Stimulated activated naive CD8-positive, alpha-beta T cell treated with anti-CD3 and anti-CD28 coated beads, Interleukin-15, amount 100 ng/mL, for 72 hours (primary cell): ENCODE data around the gene RNF114.
A peak's percentile ranks its signal among the peaks of the same experiment; 100 is the strongest.

Source experiments
- ATAC-seq: fragments of 150-1000 bp; cut with Tn5 transposase; 2 replicates; pipeline ENCODE4 v1.10.0; 2021; ENCODE audit warnings: mild to moderate bottlenecking, moderate library complexity
- DNase-seq, 2 donors: peaks; one replicate each; pipeline ENCODE4 v3.0.0; 2021 to 2022
- H3K27ac Mint-ChIP-seq, 2 donors: one replicate each; pipeline ENCODE4 v1.8.0; 2022; ENCODE audit warnings: mild to moderate bottlenecking in 2 of 2, mixed read lengths in 2 of 2, moderate library complexity in 2 of 2
- H3K27me3 Mint-ChIP-seq: one replicate; pipeline ENCODE4 v1.8.0; 2022; ENCODE audit warnings: mixed read lengths
- H3K4me1 Mint-ChIP-seq: one replicate; pipeline ENCODE4 v1.8.0; 2022; ENCODE audit warnings: mild to moderate bottlenecking, mixed read lengths
- H3K4me3 Mint-ChIP-seq, 2 donors: one replicate each; pipeline ENCODE4 v1.8.0; 2022; ENCODE audit warnings: mild to moderate bottlenecking in 2 of 2, mixed read lengths in 2 of 2, moderate library complexity in 1 of 2
- H3K9me3 Mint-ChIP-seq, 2 donors: one replicate each; pipeline ENCODE4 v1.8.0; 2022; ENCODE audit warnings: mixed read lengths in 2 of 2

Gene RNF114

DNA sequence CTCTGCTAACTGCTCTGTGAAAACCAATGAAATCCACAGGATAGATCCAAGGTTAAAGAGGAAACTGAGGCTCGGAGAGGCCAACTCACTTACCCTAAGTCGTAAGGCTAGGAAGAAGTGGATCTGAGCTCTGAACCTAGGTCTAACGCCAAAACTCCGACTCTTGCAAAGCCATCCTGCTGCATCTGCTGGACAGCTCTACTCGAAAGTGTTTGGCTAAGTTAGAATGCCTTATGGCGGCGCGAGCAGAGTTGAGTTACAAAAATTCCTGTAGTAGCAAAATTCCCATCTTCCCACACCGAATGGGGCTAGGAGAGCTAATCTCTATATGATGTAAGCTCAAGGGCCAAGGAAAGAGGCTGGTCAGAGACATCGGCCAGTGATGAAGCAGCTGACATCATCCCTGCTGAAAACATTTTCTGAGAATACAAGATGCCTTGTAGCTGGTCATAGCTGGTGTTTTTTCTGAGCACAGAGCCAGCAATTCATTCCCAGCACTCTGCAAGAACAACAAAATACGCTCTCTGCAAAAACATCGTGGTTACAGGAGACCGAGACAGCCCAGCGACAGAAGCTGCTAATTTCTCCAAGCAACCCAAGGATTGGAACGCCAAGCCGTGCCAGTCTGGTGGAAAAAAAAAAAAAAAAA is 22.7 kb upstream of the RNF114 start:
- DNase-seq = no peak
- Mint-ChIP-seq H3K4me3 (no peak overlapping the region), H3K9me3 (no peaks in the 10 kb centered on the region), H3K4me1 (peaks cover 41% of the 10 kb centered on the region), H3K27ac (peak overlapping the region in 1 of 2 donors; percentile 26), H3K27me3 (no peaks in the 10 kb centered on the region)
- no peak for ATAC-seq

DNA sequence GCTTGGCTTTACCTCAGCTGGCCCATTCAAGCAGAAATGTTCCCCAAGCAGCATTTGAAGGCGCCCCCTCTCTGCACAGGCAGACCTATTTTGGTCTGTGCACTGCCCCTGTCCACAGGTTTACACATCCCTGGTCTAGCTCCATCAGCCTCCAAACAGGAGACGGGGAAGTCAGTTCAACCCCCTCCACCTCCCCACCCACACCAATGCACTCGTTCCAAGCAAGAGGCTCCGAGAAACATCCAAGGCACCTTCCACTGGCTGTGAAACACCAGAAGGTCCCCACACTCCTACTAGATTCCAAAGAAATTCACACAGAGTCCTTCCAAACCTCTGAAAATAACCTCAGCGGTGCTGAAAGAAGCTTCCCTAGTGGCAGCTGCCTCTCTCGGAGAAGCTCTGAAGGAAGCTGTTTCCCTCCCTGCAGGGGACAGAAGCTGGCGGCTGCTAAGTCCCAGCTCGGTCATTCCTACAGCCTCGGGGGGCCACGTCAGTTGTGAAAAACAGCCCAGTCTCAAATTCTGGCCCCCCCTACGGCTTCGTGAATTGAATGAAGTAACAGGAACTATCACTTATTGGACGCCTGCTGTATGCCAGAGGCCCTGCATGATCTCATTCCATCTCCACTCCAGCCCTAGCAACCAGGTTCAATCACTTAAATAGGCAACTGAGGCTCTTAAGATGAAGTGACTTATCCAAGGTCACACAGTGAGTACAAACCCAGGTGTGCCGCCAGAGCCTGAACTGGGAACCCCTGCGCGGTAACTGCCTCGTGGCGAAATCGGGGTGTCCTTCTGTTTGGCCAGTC is 21.7 kb upstream of the RNF114 start:
- DNase-seq (no peak), ATAC-seq (peak; percentile 5)
- H3K27me3 Mint-ChIP-seq = no peaks in the 10 kb centered on the region
- H3K9me3 Mint-ChIP-seq = no peaks in the 10 kb centered on the region
- H3K27ac Mint-ChIP-seq = peak overlapping the region; percentile 86 to 100
- H3K4me1 Mint-ChIP-seq = peaks cover 41% of the 10 kb centered on the region
- peak overlapping the region; percentile 92 to 99 for H3K4me3 Mint-ChIP-seq

DNA sequence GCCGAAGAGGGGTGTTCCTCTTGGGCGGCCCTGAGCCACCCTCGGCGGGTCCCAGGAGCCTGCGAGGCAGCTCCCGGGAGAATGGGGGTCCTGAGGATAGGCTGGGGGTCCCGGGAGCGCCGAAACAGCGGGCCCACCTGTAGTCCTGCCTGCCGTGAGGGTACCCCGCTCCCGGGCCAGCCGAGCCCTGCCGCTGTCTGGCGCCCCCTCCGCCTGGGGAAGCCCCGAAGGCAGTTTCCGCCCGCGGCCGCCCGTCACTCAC is 21.1 kb upstream of the RNF114 start:
- Mint-ChIP-seq H3K4me3 (peak overlapping the region; percentile 92 to 99), H3K9me3 (no peaks in the 10 kb centered on the region), H3K27ac (peak overlapping the region; percentile 100), H3K4me1 (peaks cover 41% of the 10 kb centered on the region), H3K27me3 (no peaks in the 10 kb centered on the region)
- ATAC-seq = peak; percentile 64
- DNase-seq = no peak

DNA sequence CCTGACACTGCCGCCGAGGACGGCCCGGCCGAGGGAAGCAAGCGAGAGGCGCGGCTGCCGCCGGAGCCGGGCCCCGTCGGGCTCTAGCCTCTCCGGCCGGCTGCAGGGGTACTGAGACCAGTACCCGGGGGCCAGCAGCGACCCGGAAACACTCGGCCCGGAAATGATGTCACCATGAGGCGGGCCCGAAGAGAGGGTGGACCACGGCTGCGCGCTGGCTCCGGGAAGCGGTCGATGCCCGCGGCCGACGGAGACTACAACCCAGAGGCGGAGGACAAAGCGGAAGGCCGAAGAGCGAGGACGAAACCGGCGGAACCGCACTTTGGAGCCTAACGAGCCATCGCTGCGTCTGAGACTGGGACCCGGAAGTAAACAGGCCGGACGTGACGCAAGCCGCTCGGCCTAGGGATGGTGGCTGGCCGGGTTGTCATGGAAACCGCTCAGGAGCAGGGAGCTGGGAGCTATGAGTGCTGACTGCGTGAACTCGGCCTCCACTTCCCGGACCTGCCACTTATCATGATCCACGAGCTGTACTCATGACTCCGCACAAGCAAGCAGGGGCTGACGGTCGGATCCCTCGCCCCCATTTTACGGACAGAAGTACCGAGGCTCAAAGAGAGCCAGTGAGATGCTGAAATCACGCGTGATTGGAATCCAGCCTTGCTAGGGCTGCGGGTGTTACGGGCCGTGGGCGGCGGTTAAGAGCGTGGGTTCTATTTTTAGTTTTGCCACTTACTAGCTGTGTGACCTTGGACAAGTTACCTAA is 20.6 kb upstream of the RNF114 start, which contains the start of gene SPATA2:
Gene SPATA2 (minus strand): TSS at position 150 of the 766 bp plus-strand sequence. CDS start 7,039 bp downstream, outside the sequence.
- Mint-ChIP-seq H3K27ac (peak within 1 kb of the TSS; percentile 100), H3K9me3 (no peaks in the 10 kb centered on the region), H3K4me3 (peak within 1 kb of the TSS; percentile 92 to 99), H3K4me1 (peaks cover 41% of the 10 kb centered on the region), H3K27me3 (no peaks in the 10 kb centered on the region)
- peak; percentile 89 to 93 for DNase-seq
- ATAC-seq = peak; percentile 93

DNA sequence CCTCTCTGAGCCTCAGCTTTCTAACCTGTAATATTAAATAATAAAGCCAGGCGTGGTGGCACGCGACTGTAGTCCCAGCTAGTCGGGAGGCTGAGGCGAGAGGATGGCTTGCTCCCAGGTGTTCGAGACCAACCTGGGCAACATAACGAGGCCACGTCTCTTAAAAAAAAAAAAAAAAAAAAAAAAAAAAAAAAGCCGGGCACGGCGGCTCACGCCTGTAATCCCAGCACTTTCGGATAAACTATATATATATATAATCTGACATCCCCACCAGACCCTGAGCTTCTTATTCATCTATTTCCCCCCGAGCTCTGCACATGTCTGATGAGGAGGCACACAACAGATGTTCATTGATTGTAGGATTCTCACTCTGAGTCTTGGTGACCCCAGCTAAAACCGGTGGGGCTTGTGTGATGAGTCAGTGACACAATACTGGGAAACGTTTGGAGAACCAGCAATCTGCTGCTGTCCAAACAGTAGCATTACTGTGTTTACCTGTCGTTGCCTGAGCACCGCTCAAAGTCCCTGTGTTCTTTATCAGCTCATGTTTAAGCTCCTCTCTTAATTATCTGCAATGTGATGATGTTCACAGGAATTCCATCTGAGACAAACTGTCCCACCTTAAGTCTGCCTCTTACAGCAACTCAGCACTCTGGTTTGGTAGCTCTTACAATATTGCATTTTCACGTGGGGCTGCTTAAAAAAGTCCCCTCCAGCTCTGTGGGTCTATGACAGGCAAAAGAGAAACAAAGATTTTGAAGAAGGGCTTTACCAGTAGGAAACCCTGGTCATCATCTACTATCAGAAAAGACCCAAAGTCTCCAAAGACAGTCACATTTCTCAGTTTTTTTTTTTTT is 19.8 kb upstream of the RNF114 start:
- H3K4me3 Mint-ChIP-seq = peak overlapping the region; percentile 92 to 99
- H3K4me1 Mint-ChIP-seq = peaks cover 41% of the 10 kb centered on the region
- no peaks in the 10 kb centered on the region for H3K9me3 Mint-ChIP-seq
- H3K27ac Mint-ChIP-seq = peak overlapping the region; percentile 100
- no peaks in the 10 kb centered on the region for H3K27me3 Mint-ChIP-seq
- DNase-seq (no peak), ATAC-seq (no peak)

DNA sequence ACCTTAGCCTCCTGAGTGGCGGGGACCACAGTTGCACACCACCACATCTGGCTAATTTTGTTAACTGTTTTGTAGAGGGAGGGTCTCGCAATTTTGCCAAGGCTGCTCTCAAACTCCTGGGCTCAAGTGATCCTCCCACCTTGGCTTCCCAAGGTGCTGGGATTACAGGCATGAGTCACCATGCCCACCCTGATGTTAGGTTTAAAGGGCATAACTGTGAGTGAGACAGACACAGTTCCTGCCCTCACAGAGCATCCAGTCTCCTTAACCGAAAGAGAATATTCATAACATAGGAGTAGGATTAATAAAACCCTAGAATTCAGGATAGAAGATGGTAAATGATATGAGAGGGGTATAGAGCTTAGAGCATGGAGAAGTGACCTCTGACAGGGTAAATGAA is 17.8 kb upstream of the RNF114 start:
- no peak for DNase-seq
- peaks cover 30% of the 10 kb centered on the region for H3K4me1 Mint-ChIP-seq
- no peak for ATAC-seq
- no peaks in the 10 kb centered on the region for H3K27me3 Mint-ChIP-seq
- no peaks in the 10 kb centered on the region for H3K9me3 Mint-ChIP-seq
- H3K27ac Mint-ChIP-seq = no peak overlapping the region
- H3K4me3 Mint-ChIP-seq = no peak overlapping the region

DNA sequence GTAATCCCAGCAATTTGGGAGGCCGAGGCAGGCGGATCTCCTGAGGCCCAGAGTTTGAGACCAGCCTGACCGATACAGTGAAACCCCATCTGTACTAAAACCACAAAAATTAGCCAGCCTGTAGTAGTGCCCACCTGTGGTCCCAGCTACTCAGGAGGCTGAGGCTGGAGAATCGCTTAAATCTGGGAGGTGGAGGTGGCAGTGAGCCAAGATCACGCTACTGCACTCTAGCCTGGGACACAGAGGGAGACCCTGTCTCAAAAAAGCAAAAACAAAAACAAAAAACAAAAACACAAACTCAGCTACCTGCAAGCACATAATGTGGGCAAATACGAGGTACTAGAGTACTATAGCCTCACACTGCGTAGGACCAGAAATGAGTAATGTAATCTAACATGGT is 17.2 kb upstream of the RNF114 start:
- Mint-ChIP-seq H3K4me1 (peaks cover 24% of the 10 kb centered on the region), H3K9me3 (no peaks in the 10 kb centered on the region), H3K27ac (no peak overlapping the region), H3K4me3 (no peak overlapping the region), H3K27me3 (no peaks in the 10 kb centered on the region)
- no peak for ATAC-seq
- no peak for DNase-seq

DNA sequence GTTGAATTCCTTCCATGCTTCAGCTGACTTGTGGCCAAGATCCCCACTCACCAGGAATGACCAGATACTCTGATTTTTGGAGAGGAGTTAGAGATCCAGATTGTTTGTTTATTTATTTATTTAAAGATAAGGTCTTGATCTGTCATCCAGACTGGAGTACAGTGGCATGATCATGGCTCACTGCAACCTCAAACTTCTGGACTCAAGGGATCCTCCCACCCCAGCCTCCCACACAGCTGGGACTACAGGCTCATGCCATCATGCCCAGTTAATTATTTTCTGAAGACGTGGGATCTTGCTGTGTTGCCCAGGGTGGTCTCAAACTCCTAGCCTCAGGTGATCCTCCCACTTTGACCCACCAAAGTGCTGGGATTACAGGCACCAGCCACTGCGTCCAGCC is 16.7 kb upstream of the RNF114 start:
- ATAC-seq = no peak
- Mint-ChIP-seq H3K27me3 (no peaks in the 10 kb centered on the region), H3K9me3 (no peaks in the 10 kb centered on the region), H3K27ac (no peak overlapping the region), H3K4me3 (no peak overlapping the region), H3K4me1 (peaks cover 20% of the 10 kb centered on the region)
- DNase-seq = no peak

DNA sequence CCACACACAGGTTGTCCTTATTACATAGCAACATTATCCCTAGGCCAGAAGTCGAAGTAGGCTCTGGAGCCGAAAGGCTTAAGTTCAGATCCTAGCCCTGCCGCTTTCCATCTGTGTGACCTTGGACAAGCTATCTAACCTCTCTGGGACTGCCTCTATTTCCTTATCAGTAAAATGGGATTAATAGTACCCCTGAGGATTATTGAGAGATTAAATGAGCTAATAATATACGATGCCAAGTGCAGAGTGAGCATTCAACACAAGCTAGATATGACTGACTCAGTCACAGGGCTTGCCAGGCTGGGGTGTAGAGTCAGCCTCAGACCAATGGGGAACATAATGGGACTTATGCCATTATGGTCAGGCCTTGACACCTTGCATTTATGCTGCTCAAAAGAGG is 11.9 kb upstream of the RNF114 start:
- no peak overlapping the region for H3K4me3 Mint-ChIP-seq
- H3K27ac Mint-ChIP-seq = no peak overlapping the region
- ATAC-seq (no peak), DNase-seq (no peak)
- H3K9me3 Mint-ChIP-seq = no peaks in the 10 kb centered on the region
- no peaks in the 10 kb centered on the region for H3K27me3 Mint-ChIP-seq
- peaks cover 6% of the 10 kb centered on the region for H3K4me1 Mint-ChIP-seq

DNA sequence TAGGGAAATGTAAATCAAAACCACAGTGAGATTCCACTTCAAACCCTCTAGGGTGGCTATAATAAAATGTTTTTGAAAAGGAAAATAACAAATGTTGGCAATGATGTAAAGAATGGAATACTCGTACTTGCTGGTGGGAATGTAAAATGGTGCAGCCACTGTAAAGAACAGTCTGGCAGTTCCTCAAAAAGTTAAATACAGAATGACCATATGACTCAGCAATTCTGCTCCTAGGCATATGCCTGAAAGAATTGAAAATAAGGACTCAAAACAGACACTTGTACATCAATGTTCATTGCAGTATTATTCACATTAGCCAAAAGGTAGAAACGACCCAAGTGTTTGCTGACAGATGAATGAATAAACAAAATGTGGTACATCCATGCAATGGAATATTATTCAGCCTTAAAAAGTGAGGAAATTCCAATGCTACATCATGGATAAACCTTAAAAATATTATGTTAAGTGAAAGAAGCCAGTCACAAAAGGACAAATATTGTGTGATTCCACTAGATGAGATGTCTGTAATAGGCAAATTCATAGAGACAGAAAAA is 10.2 kb upstream of the RNF114 start:
- H3K4me3 Mint-ChIP-seq = no peak overlapping the region
- no peak overlapping the region for H3K27ac Mint-ChIP-seq
- DNase-seq = no peak
- peaks cover 6% of the 10 kb centered on the region for H3K4me1 Mint-ChIP-seq
- H3K9me3 Mint-ChIP-seq = no peaks in the 10 kb centered on the region
- no peaks in the 10 kb centered on the region for H3K27me3 Mint-ChIP-seq
- no peak for ATAC-seq

DNA sequence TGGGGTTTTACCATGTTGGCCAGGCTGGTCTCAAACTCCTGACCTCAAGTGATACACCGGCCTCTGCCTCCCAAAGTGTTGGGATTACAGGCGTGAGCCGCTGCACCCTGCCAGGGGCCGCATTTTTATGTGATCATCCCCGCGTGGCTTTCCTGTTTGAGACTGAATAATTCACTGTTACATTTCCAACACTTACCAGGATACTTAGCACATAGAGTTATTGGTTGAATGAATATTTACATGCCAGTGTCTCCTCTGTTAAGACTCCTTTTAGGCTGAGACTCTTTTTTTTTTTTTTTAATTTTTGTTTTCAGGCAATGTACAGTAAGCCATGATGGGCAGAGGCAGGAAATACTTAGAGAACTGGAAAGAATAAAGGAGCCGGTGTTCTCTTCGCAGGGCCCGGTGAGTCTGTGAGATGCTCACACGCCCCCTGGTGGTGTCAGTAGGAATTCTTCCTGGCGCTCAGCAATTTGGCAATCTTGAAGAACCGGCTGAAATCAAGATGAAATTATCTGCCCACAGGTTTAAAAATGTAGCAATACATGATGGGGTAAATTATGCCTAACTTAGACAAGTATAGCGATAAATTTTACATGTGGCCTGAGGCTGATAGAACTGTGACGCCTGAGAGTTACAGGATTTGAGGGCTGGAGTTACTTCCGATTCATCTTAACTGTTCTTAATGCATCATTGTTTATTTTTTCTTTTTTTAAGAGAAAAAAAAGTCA is 7.6 kb upstream of the RNF114 start:
- DNase-seq = peak; percentile 68 to 76
- peak; percentile 89 for ATAC-seq
- peak overlapping the region; percentile 41 to 42 for H3K4me3 Mint-ChIP-seq
- peaks cover 6% of the 10 kb centered on the region for H3K4me1 Mint-ChIP-seq
- H3K27ac Mint-ChIP-seq = peak overlapping the region in 1 of 2 donors; percentile 57
- no peaks in the 10 kb centered on the region for H3K27me3 Mint-ChIP-seq
- H3K9me3 Mint-ChIP-seq = no peaks in the 10 kb centered on the region

DNA sequence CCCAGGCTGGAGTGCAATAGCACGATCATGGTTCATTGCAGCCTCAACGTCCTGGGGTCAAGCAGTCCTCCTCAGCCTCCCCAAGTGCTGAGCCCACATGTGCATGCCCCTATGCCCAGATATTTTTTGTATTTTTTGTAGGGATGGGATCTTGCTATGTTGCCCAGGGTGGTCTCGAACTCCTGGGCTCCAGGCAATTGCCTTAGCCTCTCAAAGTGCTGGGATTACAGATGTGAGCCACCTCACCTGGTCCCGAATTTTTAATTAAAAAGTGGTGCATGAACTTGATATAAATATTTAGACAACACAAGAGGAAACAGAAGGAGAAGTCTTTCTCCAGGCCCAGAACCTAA is 7.1 kb upstream of the RNF114 start:
- no peak for DNase-seq
- no peak overlapping the region for H3K27ac Mint-ChIP-seq
- peaks cover 10% of the 10 kb centered on the region for H3K4me1 Mint-ChIP-seq
- H3K27me3 Mint-ChIP-seq = no peaks in the 10 kb centered on the region
- no peaks in the 10 kb centered on the region for H3K9me3 Mint-ChIP-seq
- no peak for ATAC-seq
- no peak overlapping the region for H3K4me3 Mint-ChIP-seq

DNA sequence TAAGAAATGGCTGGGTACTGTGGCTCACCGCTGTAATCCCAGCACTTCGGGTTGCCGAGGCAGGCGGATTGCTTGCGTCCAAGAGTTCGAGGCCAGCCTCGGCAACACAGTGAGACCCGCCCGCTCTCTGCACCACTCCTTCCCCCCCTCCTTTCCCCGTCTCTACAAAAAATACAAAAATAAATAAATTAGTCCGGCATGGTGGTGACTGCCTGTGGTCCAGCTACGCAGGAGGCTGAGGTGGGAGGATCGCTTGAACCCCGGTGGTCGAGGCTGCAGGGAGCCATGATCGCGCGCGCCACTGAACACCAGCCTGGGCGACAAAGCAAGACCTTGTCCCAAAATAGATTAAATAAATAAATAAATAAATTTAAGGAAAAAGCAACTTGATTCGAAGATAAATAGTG is 448 bp upstream of the RNF114 start:
- Mint-ChIP-seq H3K27ac (no peak overlapping the region), H3K9me3 (no peaks in the 10 kb centered on the region), H3K4me1 (peaks cover 52% of the 10 kb centered on the region), H3K27me3 (no peaks in the 10 kb centered on the region), H3K4me3 (peak overlapping the region; percentile 88 to 97)
- ATAC-seq (no peak), DNase-seq (no peak)

DNA sequence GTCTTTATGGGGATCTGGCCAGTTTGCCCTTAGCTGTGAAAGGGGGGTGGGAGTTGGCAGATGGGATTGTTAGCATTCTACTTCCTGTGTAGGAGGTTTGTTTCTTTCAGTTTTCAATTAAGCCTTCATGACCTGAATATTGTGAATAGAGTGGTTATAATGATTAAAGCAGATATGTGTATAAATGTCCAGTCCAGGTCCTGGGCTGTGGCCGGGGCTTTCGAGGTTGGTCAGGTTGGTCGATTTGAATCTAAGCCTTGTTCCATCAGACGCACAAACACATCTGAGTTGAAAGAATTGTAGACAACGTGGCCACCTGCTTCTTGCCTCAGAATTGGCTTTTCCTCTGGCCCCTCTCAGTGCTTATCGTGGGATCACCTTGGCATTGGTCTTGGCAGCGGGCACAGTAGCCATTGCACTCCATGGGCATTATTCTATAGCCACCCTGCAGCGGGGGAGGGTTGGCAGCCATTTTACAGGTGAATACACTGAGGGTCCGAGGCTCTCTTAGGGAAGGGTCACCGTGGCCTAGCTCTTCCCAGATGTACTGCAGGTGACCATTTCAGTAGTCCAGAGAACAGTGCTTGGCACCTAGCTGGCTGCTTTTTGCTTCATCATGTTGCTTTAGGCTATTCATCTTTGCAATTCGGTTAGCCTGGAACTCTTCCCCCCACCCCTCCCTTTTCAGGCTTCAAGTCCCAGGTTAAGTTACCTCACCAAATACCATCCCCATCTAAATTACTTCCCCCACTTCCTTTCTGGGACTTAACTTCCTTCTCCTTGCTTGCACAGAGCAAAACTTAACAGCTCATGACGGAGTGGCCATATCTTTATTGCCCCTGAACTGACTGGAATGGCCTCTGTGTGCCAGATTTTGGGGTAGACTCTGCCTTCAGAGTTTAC is 1.1 kb downstream of the RNF114 start:
- Mint-ChIP-seq H3K4me1 (peaks cover 61% of the 10 kb centered on the region), H3K27me3 (no peaks in the 10 kb centered on the region), H3K4me3 (peak overlapping the region; percentile 88 to 97), H3K27ac (peak overlapping the region; percentile 67 to 97), H3K9me3 (no peaks in the 10 kb centered on the region)
- ATAC-seq (peak; percentile 13), DNase-seq (no peak)
